Thyroid gland (tissue), 4 donors: ENCODE measurements around the gene E4F1.

Source experiments
- POLR2A ChIP-seq, 2 donors: fragments of 450-650 bp; IDR thresholded peaks; one replicate each; pipeline ENCODE4 v1.6.1; 2017; ENCODE audit warnings: antibody characterized with exemption in 2 of 2, mild to moderate bottlenecking in 2 of 2, moderate library complexity in 1 of 2
- TF ChIP-seq, protein P1 (sequence below), 6 experiments: fragments of 200-600 bp in 3 of 6; fragments of 450-650 bp in 3 of 6; sonication (generic) in 3 of 6; IDR thresholded peaks; one replicate each; pipeline ENCODE4 v1.5.1; 2016 to 2019; ENCODE audit warnings: antibody characterized with exemption in 6 of 6, mild to moderate bottlenecking in 2 of 6, inconsistent platforms in 1 of 6, moderate library complexity in 1 of 6

GRCh38 chr16:2226918-2227317 lies 3.5 kb downstream of the E4F1 start:
- TF ChIP-seq, protein P1, sequence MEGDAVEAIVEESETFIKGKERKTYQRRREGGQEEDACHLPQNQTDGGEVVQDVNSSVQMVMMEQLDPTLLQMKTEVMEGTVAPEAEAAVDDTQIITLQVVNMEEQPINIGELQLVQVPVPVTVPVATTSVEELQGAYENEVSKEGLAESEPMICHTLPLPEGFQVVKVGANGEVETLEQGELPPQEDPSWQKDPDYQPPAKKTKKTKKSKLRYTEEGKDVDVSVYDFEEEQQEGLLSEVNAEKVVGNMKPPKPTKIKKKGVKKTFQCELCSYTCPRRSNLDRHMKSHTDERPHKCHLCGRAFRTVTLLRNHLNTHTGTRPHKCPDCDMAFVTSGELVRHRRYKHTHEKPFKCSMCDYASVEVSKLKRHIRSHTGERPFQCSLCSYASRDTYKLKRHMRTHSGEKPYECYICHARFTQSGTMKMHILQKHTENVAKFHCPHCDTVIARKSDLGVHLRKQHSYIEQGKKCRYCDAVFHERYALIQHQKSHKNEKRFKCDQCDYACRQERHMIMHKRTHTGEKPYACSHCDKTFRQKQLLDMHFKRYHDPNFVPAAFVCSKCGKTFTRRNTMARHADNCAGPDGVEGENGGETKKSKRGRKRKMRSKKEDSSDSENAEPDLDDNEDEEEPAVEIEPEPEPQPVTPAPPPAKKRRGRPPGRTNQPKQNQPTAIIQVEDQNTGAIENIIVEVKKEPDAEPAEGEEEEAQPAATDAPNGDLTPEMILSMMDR (IDR thresholded peaks at IDR 0.05) = no peak
- TF ChIP-seq POLR2A (IDR thresholded peaks at IDR 0.05) = no peak
